GM12874 (cell line): ENCODE data around the gene METTL26.

ENCODE experiments used
- CTCF ChIP-seq: IDR thresholded peaks from 2 replicates; pipeline ENCODE4 v1.5.1; 2011; ENCODE audit warnings: low read depth, mild to moderate bottlenecking, control low read depth, low read length, moderate library complexity; ENCODE audit not compliant: insufficient read depth

METTL26 gene

GRCh38 chr16:631808-632358 lies 4.2 kb downstream of the METTL26 start:
- TF ChIP-seq CTCF: no peak

GRCh38 chr16:630815-631405 lies 5.2 kb downstream of the METTL26 start, which contains the start of gene WFIKKN1:
Gene WFIKKN1, plus strand, starts transcription at chr16:630985. Its CDS starts 269 bp downstream, at chr16:631254.
- TF ChIP-seq CTCF: no peak

GRCh38 chr16:630249-630814 lies 5.8 kb downstream of the METTL26 start:
- no peak for TF ChIP-seq CTCF

GRCh38 chr16:629833-630248 lies 6.3 kb downstream of the METTL26 start:
- no peak for TF ChIP-seq CTCF

GRCh38 chr16:629185-629832 lies 6.8 kb downstream of the METTL26 start:
- TF ChIP-seq CTCF: no peak

- no peak for TF ChIP-seq CTCF
Observed at GRCh38 chr16:628321-629061, 7.6 kb downstream of the METTL26 start.
